NCI-H2196 (cell line): ENCODE results near the gene GCFC2.
"Not testable (repeated sequence)": the region's sequence is repeated elsewhere in the genome, so short reads cannot be mapped to it uniquely, and the experiment has no call there.

ENCODE experiments used
- DNase-seq: peaks from one replicate; lab custom pipeline; 2025; ENCODE audit not compliant: unreplicated experiment; lab: John Stamatoyannopoulos, UW

Gene GCFC2

GRCh38 chr2:75710577-75711253, at the start of gene GCFC2:
Gene GCFC2, minus strand, starts transcription at chr2:75710915. Its CDS starts 60 bp downstream, at chr2:75710855.
- DNase-seq: peak; percentile 78

- no peak for DNase-seq
Measured at GRCh38 chr2:75752828-75753227, 42.1 kb upstream of the GCFC2 start.

GRCh38 chr2:75751824-75752468, 41.2 kb upstream of the GCFC2 start:
- DNase-seq: no peak

- no peak for DNase-seq
Measured at GRCh38 chr2:75751360-75751759, 40.6 kb upstream of the GCFC2 start.

- DNase-seq: no peak
Measured at GRCh38 chr2:75737961-75738360, 27.2 kb upstream of the GCFC2 start.

GRCh38 chr2:75736276-75736675, 25.6 kb upstream of the GCFC2 start:
- DNase-seq: no peak

GRCh38 chr2:75729861-75730260, 19.1 kb upstream of the GCFC2 start:
- no peak for DNase-seq

- DNase-seq: no peak
Measured at GRCh38 chr2:75728614-75729419, 18.1 kb upstream of the GCFC2 start.

GRCh38 chr2:75722687-75723086, 12.0 kb upstream of the GCFC2 start:
- DNase-seq: no peak

- DNase-seq: no peak
Measured at GRCh38 chr2:75720525-75720924, 9.8 kb upstream of the GCFC2 start.

- no peak for DNase-seq
Measured at GRCh38 chr2:75719616-75720015, 8.9 kb upstream of the GCFC2 start.

- DNase-seq: no peak
Measured at GRCh38 chr2:75716406-75716805, 5.7 kb upstream of the GCFC2 start.

- DNase-seq: not testable (repeated sequence)
Measured at GRCh38 chr2:75711590-75711989, 875 bp upstream of the GCFC2 start.

GRCh38 chr2:75710220-75710576, 517 bp downstream of the GCFC2 start:
- DNase-seq: no peak

- no peak for DNase-seq
Measured at GRCh38 chr2:75709297-75709696, 1.4 kb downstream of the GCFC2 start.

- no peak for DNase-seq
Measured at GRCh38 chr2:75707901-75708300, 2.8 kb downstream of the GCFC2 start.

GRCh38 chr2:75705921-75706320, 4.8 kb downstream of the GCFC2 start:
- DNase-seq: no peak

GRCh38 chr2:75703589-75704287, 7.0 kb downstream of the GCFC2 start:
- DNase-seq: no peak

- no peak for DNase-seq
Measured at GRCh38 chr2:75702593-75702992, 8.1 kb downstream of the GCFC2 start.

GRCh38 chr2:75698918-75699317, 11.8 kb downstream of the GCFC2 start:
- DNase-seq: no peak

- DNase-seq: no peak
Measured at GRCh38 chr2:75688196-75688595, 22.5 kb downstream of the GCFC2 start.
